Measurements from ENCODE around the gene SHPK.

- TF ChIP-seq CTCF (IDR thresholded peaks at IDR 0.05) (no peak), POLR2A (IDR thresholded peaks at IDR 0.05) (no peak)
These were observed 38.0 kb downstream of the SHPK start for GRCh38 chr17:3598078-3598477.
